Left renal cortex interstitium (tissue), 4 donors: ENCODE results near the gene SYT15. TPM values are rescaled to one million over a fixed set of nuclear protein-coding genes. Genes with fewer than 3 reads are reported as not detected.

Experiments
- polyA plus RNA-seq, 4 donors: library from polyadenylated mRNA; unstranded; fragments of 120-200 nt; gene quantifications; one replicate each; pipeline ENCODE4 v1.2.1, GENCODE V29; 2013; ENCODE audit not compliant: insufficient read length in 4 of 4

The SYT15 gene
- polyA plus RNA-seq, 4 donors: 6.1 to 16.1 (median 9.2) TPM

Other genes with a start within 250 kb of the SYT15 start
- under 1 TPM in 2 of 4 donors, not detected in 2; 0.28 to 0.43 TPM for gene ANXA8L1, start 203.4 kb upstream of the SYT15 start, polyA plus RNA-seq
- gene NPY4R, start 113.2 kb upstream of the SYT15 start, polyA plus RNA-seq: not detected
- 1 to 10 TPM; 4.4 to 6.6 (median 5.7) TPM for gene GPRIN2, start 22.5 kb upstream of the SYT15 start, polyA plus RNA-seq